DOHH2 (cell line): Measurements from ENCODE around the gene CNGA1.
A peak's percentile ranks its signal among the peaks of the same experiment; 100 is the strongest.

Source experiments
- CTCF ChIP-seq: fragments of 200-600 bp; sonication (generic); IDR thresholded peaks from one replicate; pipeline ENCODE4 v1.5.1; 2014; ENCODE audit warnings: antibody characterized with exemption, mild to moderate bottlenecking, low read depth, low read length; ENCODE audit not compliant: poor library complexity, severe bottlenecking
- EZH2phosphoT487 ChIP-seq: fragments of 200-600 bp; sonication (generic); IDR thresholded peaks from 2 replicates; pipeline ENCODE4 v1.6.1; 2017; ENCODE audit warnings: borderline replicate concordance, mild to moderate bottlenecking, antibody characterized with exemption, low read length, moderate library complexity, mixed read lengths

DNA sequence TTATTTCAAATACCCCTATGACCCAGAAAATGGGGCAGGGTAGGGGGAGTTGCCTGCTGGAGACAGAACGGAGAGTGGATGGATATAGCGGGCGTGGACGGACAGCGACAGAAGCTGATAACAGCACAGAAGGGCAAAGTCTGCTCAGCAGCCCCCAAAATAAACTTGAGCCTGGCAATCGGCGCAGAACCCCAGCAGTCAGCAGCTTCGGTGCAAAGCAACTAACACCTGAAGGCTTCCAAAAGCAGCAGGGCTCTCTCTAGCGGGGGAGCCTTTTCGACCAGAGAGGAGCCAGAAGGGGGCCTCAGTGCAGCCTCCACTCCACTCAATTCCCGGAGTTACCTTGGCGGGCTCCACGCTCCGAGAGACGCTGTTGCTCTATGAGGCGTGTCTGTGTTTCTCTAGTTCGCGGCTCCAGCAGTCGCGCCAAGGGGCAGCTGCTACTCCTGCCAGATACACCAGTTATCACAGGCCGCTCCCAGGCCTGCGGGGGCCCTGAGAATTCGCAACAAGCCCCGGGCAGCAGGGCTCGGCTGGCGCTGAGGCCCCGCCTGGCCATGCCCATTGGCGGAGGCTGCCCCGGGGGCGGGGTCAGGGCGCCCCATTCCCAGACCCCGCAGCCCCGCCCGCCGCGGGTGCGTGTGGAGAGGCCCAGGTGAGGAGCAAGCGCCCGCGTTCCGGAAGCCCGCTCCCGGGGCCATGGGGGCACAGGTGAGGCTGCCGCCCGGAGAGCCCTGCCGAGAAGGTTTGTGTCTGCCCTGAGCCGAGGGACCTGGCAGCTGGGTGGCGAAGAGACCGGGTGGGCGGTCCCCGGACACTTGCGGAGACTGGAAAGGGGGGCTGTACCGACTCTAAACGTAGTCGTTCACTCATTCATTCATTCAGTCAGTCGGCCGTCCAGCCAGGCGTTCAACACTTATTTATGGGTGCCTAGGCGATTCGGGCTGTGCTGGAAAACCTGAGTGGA lies at the start of gene CNGA1, which contains the start of gene NIPAL1:
- peak; percentile 79 for TF ChIP-seq CTCF
- TF ChIP-seq EZH2phosphoT487: no peak
